ENCODE results near the gene SETD2.

GRCh38 chr3:47065681-47066080, 98.2 kb downstream of the SETD2 start:
- TF ChIP-seq GATA2 (IDR thresholded peaks at IDR 0.05; ENCODE audit: low read depth, low read length) (no peak), GATA3 (IDR thresholded peaks at IDR 0.05; ENCODE audit: low read depth, low read length) (no peak)
